HG03280 (cell line): ENCODE results near the gene LNPEP.
"Not testable (repeated sequence)": the region's sequence is repeated elsewhere in the genome, so short reads cannot be mapped to it uniquely, and the experiment has no call there.

Source experiments
- ATAC-seq: cut with Tn5 transposase; IDR thresholded peaks from one replicate; pipeline ENCODE4 v1.9.1; 2021; ENCODE audit warnings: mild to moderate bottlenecking, moderate library complexity; ENCODE audit not compliant: unreplicated experiment

The LNPEP gene

DNA sequence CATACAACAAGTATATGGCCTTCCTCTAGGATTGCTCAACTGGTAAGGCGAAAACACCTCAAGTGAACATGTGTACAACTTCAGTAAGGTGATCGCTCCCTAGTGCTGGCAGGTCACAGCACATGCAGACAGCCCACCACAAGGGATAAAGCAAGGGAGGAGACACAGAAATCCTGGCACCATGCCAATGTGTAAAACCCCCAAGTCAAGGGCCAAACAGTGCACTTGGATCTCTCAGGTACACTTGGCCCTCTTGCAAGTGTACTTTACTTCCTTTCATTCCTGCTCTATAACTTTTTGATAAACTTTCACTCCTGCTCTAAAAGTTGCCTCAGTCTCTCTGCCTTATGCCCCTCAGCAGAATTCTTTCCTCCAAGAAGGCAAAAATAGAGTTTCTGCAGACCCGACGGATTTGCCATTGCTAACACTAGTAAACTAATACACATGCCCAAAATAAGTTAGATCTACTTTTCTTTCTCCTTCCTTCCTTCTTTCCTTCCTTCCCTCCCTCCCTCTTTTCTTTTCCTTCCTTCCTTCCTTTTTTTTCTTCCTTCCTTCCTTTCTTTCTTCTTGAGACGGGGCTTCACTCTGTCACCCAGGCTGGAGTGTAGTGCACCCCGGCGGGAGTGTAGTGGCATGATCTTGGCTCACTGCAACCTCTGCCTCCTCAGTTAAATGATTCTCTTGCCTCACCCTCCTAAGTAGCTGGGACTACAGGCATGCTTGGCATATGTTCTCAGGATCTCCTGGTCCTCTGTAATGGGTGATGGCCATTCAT is 6.8 kb upstream of the LNPEP start:
- ATAC-seq = no peak

DNA sequence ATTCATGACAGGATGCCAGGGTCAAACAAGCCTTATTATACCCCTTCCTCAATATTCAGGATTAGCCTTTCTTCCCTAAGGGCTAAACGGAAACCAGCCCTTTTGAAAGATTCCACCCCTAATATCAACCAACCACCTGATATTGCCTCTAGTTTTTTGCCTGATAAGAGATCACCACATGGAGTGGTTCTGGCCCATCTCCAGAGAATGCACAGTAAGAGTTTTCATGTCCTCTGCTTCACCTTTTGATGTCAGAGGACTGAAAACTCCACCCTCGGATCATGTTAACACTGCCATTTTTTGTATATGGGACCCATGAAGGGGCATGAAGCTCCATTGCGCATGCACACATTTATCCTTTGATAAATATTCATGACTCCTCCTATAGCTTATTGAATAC is 5.8 kb upstream of the LNPEP start:
- ATAC-seq = no peak

GRCh38 chr5:96930589-96930988 is 5.3 kb upstream of the LNPEP start:
- no peak for ATAC-seq

- ATAC-seq = not testable (repeated sequence)
Observed at GRCh38 chr5:96931037-96931436, 4.8 kb upstream of the LNPEP start.

DNA sequence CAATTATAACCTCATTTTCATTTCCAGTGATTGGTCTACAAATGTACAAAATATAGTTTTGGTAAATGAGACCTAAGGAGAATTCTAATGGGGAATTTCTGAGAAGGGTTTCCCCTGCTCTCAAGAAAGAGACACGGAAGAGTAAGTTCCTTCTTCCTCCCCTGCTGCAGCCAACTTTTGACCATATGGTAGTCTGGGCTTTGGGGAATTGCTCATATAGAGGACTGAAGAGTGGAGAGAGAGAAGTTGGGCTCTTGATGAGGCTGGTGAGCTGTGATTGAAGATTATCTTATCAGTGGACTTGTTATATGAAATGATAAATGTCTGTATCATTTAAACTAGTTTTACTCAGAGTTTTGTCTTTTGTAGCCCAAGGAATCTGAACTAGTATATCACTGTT is 4.3 kb upstream of the LNPEP start:
- ATAC-seq = no peak

DNA sequence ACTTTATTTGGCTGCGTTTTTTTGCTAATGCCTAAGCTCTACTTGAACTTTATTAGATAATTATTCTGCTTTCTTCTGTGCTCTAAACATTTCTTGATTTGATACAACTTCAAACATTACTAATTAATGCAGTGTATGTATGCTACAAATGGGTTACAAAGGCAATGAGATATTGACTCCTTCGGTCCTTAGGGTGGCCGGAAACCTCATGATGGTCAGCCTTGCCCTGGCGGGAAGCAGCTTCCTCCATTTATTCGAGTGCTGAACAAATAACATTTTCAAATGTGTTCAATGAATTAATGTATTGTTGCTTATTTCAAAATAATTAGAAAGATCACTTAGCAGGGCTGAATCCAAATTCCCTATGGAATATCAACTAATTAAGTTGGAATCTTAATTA is 3.9 kb upstream of the LNPEP start:
- ATAC-seq = no peak

- no peak for ATAC-seq
Observed at GRCh38 chr5:96933764-96934707, 1.8 kb upstream of the LNPEP start.

DNA sequence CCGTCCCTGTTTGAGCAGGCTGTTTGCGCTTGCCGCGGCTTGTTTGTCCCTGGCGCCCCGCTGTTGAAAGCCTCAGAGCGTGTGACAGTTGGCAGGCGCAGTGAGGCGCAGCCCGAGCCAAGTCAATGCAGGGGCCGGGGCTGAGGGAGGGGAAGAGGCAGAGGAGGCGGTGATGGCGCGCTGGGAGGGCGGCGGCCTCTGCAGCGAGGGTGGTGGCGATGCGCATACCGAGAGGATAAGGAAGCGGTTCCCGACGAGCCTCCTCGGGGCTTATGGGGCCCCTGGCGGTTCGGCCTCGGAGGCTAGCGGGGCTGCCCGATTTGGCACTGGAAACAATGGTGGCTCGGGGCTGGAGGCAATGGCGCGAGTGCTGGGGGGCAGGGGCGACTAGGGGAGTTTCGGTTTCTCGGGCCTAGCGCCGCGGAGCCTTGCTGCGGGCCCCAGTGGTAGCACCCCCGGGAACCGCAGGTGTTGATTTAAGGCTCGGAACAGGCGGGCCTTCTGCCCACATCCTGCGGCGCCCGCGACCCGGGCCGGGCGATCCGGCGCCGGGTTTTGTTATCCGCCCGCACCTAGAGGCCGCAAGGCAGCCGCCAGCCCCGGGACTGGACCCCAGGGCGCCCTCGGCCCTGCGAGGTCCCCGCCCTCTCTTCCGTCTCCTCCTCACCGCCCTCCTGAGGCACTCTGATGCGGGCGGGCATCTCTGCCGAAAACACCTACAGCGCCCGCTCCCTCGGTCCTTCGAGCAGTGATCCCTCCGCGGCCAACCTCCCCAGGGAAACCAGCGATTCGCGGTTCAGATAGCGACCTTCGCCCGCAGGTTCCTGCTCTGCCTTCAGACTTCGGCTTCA is 947 bp upstream of the LNPEP start:
- ATAC-seq = peak; percentile 65

- ATAC-seq = peak; percentile 24
Observed at GRCh38 chr5:96936431-96937320, 796 bp downstream of the LNPEP start.

DNA sequence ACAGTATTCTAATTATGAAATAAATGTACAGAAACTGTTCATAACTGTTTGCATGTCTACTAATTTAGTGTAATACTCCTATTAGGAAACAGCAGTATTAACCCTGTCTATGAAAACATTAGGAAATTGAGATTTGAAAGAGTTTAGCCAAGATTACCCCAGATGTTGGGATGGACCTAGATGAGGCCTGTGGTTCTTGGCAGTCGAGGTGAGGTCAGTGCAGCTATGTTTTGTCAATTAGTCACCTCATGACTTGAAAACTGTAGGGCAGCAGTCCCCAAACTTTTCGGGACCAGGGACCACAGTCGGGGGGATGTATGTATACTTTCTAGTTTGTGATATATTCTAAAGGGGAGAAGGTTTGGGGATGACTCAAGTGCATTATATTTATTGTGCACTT is 4.7 kb downstream of the LNPEP start:
- no peak for ATAC-seq

DNA sequence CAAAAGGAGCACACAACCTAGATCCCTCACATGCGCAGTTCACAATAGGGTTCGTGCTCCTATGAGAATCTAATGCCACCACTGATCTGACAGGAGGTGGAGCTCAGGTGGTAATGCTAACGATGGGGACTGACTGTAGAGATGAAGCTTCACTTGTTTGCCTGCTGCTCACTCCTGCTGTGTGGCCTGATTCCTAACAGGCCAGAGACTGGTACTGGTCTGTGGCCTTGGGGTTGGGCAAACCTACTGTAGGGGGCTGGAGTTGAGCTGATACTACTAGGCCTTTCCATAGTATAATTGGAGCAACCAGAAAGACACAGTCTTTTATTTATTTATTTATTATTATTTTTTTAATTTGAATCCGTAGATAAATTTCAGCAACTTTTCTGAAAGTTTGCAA is 5.3 kb downstream of the LNPEP start:
- ATAC-seq = no peak

DNA sequence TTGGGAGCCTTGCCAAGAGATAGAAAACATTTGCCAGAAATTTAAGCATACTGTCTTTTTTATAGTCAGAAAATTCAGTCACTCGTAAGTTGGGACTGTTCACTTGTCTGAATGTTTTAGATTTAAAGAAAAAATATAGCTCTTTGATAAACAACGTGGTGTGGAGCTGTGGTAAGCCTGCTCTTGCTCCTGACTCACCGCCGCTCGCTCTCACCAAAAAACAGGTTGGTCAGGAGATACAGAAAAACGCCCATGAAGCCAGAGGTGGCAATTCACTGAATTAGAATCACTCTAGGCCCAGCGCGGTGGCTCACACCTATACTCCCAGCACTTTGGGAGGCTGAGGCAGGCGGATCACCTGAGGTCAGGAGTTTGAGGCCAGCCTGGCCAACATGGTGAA is 6.2 kb downstream of the LNPEP start:
- no peak for ATAC-seq

DNA sequence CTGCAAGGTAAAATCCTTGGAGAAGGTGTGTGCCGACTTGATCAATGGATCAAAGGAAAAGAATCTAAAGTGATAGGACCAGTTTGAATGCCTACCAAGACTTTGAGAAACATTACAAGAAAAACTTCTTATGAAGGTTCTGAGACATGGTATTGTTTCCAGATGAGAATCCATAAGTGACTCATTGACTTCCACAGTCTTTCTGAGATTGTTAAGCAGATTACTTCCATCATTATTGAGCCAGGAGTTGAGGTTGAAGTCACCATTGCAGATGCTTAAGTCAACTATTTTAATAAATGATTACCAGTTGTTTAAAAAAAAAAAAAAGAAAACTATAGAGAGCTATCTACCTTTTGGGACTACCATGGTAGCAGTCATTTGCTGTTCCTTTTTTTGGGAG is 7.0 kb downstream of the LNPEP start:
- ATAC-seq = no peak

DNA sequence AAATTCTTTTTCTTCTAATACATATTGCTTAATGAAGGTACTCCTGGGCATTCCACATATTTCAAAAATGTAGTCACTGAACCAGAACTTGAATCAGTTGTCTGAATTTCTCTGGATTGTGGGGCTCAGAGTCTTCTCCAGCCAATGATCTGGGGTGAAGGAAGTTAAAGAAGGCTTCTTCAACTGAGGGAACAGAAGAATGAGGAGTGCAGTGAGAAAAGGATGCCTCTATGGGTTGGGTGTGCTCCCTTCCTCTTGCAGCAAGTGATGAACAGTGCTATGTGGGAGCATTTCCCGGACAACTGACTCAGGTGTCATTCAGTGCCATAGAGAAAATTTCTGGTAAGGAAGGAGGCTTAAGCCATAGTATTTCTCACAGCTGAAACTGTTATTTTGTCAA is 7.9 kb downstream of the LNPEP start:
- no peak for ATAC-seq

GRCh38 chr5:96945144-96945897 is 9.4 kb downstream of the LNPEP start:
- no peak for ATAC-seq

DNA sequence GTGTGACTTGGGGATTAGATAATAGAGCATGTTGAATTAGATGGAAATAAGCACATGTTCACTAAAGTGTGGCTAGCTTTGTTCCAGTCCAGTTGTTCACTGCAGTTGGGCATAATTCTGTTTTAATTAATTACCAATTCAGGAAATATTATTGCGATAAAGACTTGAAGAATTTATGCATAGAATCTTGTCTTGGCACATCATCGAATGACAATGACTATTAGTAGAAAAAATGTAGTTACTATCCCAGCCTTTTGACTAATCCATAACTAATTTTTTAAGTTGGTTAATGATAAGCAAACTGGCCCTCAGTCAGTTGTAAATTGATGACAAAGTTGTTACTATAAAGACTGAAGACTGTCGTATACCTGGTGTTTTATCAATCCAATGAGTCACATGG is 10.5 kb downstream of the LNPEP start:
- no peak for ATAC-seq

- ATAC-seq = no peak
Observed at GRCh38 chr5:96952118-96952750, 16.4 kb downstream of the LNPEP start.

- no peak for ATAC-seq
Observed at GRCh38 chr5:96952974-96953730, 17.3 kb downstream of the LNPEP start.
